Omental fat pad (tissue), 4 donors: ENCODE results near the gene MXD1. TPM values are rescaled to one million over a fixed set of nuclear protein-coding genes. Genes with fewer than 3 reads are reported as not detected.

Source experiments
- ATAC-seq: fragments of 150-250 bp; one replicate; pipeline ENCODE4 v1.9.1; 2016; ENCODE audit warnings: mild to moderate bottlenecking, moderate library complexity; ENCODE audit not compliant: low FRiP score
- DNase-seq: peaks from one replicate; pipeline ENCODE4 v3.0.0-alpha.2; 2019; ENCODE audit warnings: low spot score
- CTCF ChIP-seq, 3 donors: fragments of 450-650 bp; IDR thresholded peaks; one replicate each; pipeline ENCODE4 v1.5.1; 2016 to 2017; ENCODE audit warnings: antibody characterized with exemption in 3 of 3, mild to moderate bottlenecking in 3 of 3, moderate library complexity in 2 of 3
- total RNA-seq, 4 donors: library from RNA; depleted of rRNA; stranded (reverse); fragments of >200 nt; gene quantifications; one replicate each; pipeline ENCODE4 v1.1.0, GENCODE V29; 2016

Gene MXD1
- total RNA-seq, 4 donors from 2014 or later, result 13.0 to 34.4 (median 22.4) TPM

DNA sequence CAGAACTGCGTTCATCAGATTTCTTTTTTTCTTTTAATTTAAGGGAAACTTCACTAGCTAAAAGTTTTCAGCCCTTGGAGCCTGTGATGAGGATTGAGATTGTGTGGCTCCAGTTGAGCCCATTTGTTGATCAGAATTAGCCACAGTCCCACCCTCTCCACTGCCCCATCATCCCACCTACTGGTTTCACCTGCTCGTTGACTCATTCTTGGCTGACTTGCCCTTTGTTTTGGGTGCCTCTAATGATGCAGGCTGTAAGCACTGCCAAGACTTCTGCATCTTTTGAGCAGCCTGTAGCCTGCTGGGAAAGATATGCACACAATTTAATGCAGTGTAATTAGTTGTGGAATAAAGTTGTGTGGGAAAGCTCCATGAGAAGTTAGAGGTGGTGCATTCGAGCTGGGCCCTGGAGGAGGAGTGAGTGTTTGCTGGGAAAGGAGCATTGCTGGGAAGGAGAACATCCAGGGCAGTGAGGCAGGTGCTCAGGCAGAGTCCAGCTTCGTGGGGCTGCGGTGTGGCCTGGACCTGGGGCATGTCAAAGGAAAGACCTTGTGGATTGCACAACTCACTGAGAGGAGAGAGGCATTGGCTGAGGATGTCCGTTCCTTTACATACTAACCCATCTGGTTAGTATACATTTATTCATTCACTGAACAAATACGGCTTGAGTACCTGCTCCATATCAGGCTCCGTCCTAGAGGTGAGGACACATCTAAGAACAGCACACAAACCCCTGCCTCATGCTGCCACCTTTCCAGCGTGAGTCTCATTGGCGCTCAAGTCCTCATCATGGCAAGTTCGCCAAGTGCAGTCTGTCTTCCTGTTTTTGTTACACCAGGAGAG is 28.3 kb downstream of the MXD1 start:
- no peak for ATAC-seq
- no peak for TF ChIP-seq CTCF (IDR thresholded peaks at IDR 0.05)

DNA sequence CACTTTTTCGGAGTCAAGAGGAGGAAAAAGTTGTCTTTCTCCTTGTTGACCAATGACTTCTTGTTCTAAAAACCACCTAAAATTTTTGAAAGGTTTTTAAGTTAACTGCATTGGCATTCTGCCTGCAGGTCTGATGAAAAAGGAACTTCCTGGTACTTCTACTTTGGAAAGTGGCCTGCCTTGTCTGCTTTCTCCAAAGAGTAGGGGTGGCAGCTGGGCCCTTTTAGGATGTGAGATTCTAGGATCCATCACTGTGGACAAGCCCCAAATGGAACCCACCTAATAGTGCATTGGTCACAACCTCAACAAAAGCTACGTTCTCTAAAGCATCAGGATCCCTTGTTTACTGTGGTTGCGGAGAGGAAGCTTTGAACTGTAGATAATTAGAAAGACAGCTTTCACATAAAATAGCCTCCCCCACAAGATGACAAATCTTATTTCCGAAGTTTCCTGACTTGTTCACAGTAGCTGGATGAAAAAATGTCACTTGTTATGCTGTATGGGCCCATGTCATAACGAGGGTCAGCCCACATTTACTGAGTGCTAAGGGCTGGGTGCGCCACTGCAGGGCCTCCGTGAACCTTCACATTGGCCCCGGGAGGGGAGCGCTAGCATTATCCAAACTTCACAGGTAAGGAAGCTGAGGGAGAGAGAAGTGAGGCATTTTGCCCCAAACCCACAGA is 29.1 kb downstream of the MXD1 start:
- ATAC-seq, result no peak
- no peak for TF ChIP-seq CTCF (IDR thresholded peaks at IDR 0.05)
- DNase-seq, result no peak

More for the DNA sequence above, 28.3 kb downstream of the MXD1 start:
- DNase-seq, result no peak

DNA sequence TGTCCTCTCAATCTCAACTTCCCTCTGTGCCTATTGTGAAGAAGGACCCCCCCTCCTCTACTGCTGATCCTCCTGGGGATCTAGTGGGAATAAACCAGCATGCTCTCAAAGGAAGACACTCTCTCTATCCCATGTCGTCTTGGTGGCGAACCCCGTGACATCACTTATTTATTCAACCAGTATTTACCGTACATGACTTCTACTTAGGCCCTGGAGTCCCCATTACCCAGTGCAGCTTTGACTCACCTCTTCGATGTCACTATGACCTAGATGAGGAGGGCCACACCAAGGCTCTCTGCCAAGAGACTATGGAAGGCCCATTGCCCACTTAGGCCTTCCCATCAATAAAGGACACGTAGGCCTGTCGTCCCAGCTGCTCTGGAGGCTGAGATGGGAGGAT is 29.8 kb downstream of the MXD1 start:
- no peak for ATAC-seq
- no peak for TF ChIP-seq CTCF (IDR thresholded peaks at IDR 0.05)
- DNase-seq, result no peak

DNA sequence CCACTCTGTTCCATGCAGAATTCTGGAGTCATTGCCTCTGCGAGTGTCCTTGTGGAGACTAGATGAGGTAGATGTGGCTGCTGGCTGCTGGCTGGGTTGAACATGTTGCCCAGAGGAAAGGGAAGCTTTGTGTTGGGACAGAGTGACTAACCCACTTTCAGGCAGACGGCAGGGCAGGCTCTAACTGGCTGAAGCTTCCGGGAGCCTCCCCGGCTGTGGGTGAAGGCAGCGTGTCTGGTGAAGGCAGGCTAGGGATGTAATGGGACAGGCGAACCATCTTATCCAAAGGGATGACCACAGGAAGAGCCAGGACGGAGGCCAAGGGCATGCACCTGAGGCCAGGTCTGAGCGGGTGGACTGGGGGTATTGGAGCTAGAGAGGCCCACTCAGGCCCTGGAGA is 30.5 kb downstream of the MXD1 start:
- ATAC-seq (no peak), DNase-seq (no peak)
- no peak for TF ChIP-seq CTCF (IDR thresholded peaks at IDR 0.05)

- no peak for TF ChIP-seq CTCF (IDR thresholded peaks at IDR 0.05)
- ATAC-seq (no peak), DNase-seq (no peak)
Measured at GRCh38 chr2:69945941-69946340, 31.0 kb downstream of the MXD1 start.

DNA sequence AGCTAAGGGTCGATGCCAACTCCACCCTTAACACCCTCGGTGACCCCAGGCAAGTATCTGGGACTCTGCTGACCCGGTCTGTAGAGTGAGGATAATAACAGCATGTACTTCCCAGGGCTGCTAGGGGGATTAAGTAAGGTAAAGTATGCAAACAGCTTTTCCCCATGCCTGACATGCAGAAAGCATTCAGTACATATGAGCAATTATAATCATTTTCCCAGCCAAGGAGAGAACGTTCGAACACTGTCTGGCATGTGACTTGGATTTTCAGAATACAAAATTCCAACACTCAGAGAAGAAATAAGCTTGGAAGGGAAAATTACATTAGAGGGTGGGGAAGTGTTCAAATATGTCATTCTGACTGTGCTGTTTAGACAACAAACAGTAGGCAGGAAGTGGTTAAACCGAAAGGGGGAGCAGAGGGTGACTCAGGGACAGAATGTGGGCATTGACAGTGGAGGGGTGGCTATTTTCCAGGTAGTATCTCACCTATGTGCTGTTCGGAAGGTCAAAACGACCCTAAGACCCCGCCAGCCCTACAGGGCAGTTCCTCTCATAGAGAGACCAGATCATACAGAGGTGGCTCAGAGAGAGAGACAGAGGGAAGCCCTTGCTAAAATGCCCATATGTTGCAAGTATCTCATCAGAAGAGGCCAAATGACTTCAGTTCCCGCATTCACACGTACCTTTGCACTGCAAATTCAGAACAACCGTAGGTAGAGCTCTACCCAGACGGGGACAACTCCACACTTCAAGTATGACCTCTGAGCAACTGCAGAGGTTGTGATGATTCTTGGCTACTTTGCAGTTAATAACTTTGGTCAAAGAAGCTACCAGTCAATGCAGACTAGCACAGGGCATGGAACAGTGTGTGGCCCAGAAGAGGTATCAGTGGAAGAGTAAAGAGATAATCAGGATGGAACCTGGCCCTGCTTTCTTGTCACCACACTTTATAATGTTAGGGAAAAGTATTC is 31.7 kb downstream of the MXD1 start:
- ATAC-seq, result no peak
- TF ChIP-seq CTCF (IDR thresholded peaks at IDR 0.05), result no peak
- no peak for DNase-seq
